HG02763 (cell line): Measurements from ENCODE around the gene CACNA1B.

Source experiments
- ATAC-seq: cut with Tn5 transposase; IDR thresholded peaks from one replicate; pipeline ENCODE4 v1.9.1; 2021; ENCODE audit warnings: mild to moderate bottlenecking, moderate library complexity; ENCODE audit not compliant: unreplicated experiment

Gene CACNA1B

GRCh38 chr9:138049779-138050471 lies 172.3 kb downstream of the CACNA1B start:
- no peak for ATAC-seq

GRCh38 chr9:138050472-138051330 lies 173.1 kb downstream of the CACNA1B start:
- ATAC-seq, result no peak

- no peak for ATAC-seq
Measured at GRCh38 chr9:138051586-138052321, 174.2 kb downstream of the CACNA1B start.

DNA sequence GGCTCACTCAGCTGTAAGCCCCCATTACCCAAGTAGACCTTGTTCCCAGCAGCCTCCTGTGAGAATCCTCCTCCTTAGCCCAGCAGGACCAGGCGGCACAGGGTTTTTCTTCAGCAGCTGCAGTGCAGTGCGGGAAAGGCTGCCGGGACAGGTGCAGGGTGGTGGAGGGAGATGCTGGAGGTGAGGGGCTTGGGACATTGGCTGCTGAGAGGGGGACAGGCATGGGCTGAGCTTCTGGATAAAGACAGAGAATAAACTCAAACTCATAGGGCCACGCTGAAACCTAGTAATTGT lies 174.7 kb downstream of the CACNA1B start:
- ATAC-seq, result no peak

- no peak for ATAC-seq
Measured at GRCh38 chr9:138052635-138053320, 175.2 kb downstream of the CACNA1B start.

- ATAC-seq, result no peak
Measured at GRCh38 chr9:138053321-138053868, 175.8 kb downstream of the CACNA1B start.

DNA sequence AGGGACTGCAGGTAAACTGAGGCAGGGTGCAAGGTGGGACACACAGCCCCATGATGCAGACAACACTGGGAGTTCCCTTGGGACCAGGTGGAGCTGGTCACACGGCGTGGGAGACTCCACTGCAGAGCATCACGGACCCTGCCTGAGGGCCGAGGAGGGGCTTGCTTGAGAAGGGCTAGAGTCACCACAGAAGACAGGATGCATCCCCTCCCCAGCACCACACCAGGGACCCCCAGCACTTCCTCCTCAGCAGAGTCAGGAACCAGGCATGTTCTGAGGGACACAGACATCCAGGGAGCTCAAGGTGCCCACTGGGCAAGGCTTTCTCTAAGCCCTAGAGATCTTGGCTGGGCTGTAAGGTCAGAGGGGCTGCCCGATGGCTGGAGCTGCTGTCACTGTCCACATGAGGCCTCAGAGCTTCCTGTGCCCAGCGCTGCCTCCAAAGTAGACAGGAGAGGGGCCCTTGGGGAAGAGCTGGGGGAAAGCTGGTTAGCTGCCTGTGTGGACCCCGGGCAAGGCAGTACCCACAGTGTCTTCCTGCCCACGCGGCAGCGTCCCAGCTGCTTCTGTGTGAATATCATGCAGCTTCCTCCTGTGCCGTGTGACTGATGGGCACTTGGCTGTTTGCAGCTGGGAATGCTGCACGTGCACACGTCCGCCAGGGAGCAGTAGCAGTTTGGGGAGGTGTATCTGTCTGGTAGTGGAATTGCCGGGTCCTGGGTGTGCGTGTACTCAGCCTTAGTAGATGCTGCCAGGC lies 176.6 kb downstream of the CACNA1B start:
- ATAC-seq, result no peak

DNA sequence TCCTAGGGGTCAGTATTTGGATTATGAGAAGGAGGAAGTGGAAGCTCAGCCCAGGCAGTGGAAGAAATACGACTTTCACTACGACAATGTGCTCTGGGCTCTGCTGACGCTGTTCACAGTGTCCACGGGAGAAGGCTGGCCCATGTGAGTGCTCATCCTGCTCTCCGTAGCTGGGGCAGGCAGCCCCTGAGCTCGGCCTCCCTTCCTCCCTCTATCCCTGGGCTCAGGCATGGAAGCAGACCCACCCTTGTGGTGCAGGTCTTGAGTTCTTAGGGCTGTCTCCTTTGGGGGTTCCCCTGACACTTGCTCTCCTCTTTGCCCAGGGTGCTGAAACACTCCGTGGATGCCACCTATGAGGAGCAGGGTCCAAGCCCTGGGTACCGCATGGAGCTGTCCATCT lies 180.1 kb downstream of the CACNA1B start:
- no peak for ATAC-seq

GRCh38 chr9:138058181-138058580 lies 180.6 kb downstream of the CACNA1B start:
- no peak for ATAC-seq

DNA sequence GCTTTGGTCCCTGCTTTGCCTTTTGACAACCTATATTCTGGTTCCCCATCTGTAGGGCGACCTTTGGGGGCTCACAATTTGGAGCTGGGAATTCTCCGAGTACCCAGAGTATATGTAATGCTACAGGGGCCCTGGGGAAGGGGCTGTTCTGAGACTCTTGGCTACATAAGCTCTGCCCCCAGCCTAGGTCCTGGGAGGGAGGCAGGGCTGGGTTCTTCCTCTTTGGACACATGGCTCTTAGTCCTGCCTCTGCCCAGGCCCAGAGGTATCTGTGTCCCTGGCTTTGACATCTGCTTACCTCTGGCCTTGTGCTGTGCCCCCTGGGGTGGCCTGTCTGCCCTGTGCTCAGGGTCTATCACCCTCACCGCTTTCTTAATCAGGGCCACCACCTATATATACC lies 181.6 kb downstream of the CACNA1B start:
- no peak for ATAC-seq

- ATAC-seq, result no peak
Measured at GRCh38 chr9:138060365-138060764, 182.8 kb downstream of the CACNA1B start.

DNA sequence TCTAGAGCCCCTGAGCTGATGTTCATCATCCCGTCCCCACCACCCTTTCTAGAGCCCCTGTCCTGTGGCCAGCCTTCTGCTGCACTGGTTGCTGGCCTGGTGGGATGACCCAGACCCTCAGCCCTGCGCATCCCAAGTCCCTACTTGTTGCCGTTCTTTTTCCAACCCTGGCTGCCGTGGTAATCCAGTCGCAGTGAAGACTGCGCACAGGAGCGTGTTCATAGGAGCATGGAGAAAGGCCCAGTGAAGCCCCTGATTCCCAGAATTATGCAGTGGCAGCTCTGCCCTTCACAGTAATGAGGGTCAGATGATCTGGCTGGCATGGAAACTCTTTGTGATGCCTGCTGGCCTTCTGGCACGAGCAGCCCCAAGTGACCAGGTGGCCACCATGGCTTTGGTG lies 183.3 kb downstream of the CACNA1B start:
- ATAC-seq, result no peak

GRCh38 chr9:138061631-138062030 lies 184.0 kb downstream of the CACNA1B start:
- no peak for ATAC-seq

GRCh38 chr9:138062196-138062595 lies 184.6 kb downstream of the CACNA1B start:
- ATAC-seq, result no peak

DNA sequence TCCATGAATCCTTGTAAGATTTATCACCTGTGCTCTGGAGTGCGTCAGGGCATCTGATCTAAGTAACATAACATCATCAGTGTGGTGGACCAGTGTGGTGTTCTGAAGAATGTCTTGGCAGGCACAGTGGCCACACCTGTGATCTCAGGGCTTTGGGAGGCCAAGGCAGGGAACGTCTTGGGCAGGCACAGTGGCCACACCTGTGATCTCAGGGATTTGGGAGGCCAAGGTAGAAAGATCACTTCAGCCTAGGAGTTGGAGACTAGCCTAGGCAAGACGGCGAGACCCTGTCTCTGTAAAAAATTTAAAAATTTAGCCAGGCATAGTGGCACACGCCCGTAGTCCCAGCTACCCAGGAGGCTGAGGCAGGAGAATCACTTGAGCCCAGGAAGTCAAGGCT lies 185.5 kb downstream of the CACNA1B start:
- ATAC-seq, result no peak

GRCh38 chr9:138063785-138064184 lies 186.2 kb downstream of the CACNA1B start:
- no peak for ATAC-seq

DNA sequence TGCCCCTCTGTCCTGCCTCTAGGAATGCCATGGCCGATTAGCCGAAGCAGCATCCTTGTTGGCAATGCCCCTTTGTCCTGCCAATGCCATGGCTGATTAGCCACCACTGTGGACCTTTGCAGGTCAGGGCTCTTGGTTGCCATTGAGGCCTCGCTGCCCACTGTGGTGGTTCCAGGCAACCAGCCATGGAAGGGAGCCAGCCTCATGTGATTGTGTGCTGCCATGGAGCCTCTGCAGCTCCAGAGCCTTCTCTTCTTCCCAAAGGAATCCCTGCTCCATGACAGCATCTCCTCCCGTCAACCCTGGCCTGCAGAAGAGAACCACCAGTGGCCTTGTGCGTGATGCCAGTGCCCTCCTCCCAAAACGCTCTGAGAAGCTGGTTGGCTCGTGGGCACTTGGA lies 187.0 kb downstream of the CACNA1B start:
- ATAC-seq, result no peak

DNA sequence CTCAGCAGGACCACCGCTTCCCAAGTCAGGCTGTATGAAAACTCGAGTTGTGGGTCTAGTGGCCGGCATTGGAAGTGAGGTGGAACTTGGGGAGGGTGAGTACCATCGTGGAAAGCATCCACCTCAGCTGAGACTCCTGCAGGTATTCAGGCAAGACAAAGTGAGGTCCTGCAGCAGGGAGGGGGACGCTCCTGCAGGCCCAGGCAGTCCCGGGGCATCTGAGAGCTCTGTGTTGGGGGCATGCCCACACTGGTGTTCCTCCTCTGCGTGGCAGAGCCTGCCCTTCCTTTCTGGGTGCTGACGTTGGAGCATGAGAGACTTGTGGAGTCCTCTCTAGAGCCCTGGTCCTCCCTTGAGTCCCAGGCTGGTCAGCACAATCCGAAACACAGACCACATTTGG lies 187.7 kb downstream of the CACNA1B start:
- ATAC-seq, result no peak

GRCh38 chr9:138066049-138066448 lies 188.5 kb downstream of the CACNA1B start:
- no peak for ATAC-seq
